Activated CD8-positive, alpha-beta T cell treated with anti-CD3 and anti-CD28 coated beads for 36 hours (primary cell): ENCODE data around the gene MGST1. TPM values are rescaled to one million over a fixed set of nuclear protein-coding genes. Genes with fewer than 3 reads are reported as not detected.
"Not testable (repeated sequence)": the region's sequence is repeated elsewhere in the genome, so short reads cannot be mapped to it uniquely, and the experiment has no call there.

Experiments
- ATAC-seq: fragments of 200-7000 bp; cut with Tn5 transposase; one replicate; pipeline ENCODE4 v1.10.0; 2021; ENCODE audit warnings: mild to moderate bottlenecking, moderate library complexity
- CTCF ChIA-PET: fragments of 350-600 bp; sonication (Branson Sonifier 250); formaldehyde crosslinking; loops from one replicate; lab custom pipeline; 2021; ENCODE audit warnings: antibody characterized with exemption; lab: Charles Lee
- POLR2A ChIA-PET: fragments of 350-600 bp; sonication (Branson Sonifier 250); formaldehyde crosslinking; loops from one replicate; lab custom pipeline; 2021; ENCODE audit warnings: antibody characterized with exemption; lab: Charles Lee
- DNase-seq: peaks from one replicate; pipeline ENCODE4 v3.0.0-alpha.2; 2020
- H3K27ac Mint-ChIP-seq: one replicate; pipeline ENCODE4 v1.8.0; 2021; ENCODE audit warnings: mild to moderate bottlenecking, mixed read lengths
- H3K27me3 Mint-ChIP-seq: one replicate; pipeline ENCODE4 v1.8.0; 2021; ENCODE audit warnings: mixed read lengths
- H3K36me3 Mint-ChIP-seq: one replicate; pipeline ENCODE4 v1.8.0; 2021; ENCODE audit warnings: low read depth, mixed read lengths
- H3K4me1 Mint-ChIP-seq: one replicate; pipeline ENCODE4 v1.8.0; 2021; ENCODE audit warnings: low read depth, mixed read lengths
- H3K4me3 Mint-ChIP-seq: one replicate; pipeline ENCODE4 v1.8.0; 2021; ENCODE audit warnings: mild to moderate bottlenecking, moderate library complexity, mixed read lengths
- H3K9me3 Mint-ChIP-seq: one replicate; pipeline ENCODE4 v1.8.0; 2021; ENCODE audit warnings: mixed read lengths
- CTCF ChIP-seq: fragments of 200-600 bp; IDR thresholded peaks from one replicate; pipeline ENCODE4 v1.8.0; 2022; ENCODE audit warnings: antibody characterized with exemption, mild to moderate bottlenecking
- intact Hi-C: fragments of 100-400 bp; cut with micrococcal nuclease; formaldehyde crosslinking; loops from one replicate; pipeline ENCODE4 v1.10.0; 2022
- total RNA-seq, 2 experiments: library from RNA; stranded (reverse); gene quantifications; one replicate each; pipeline ENCODE4 v1.2.3, GENCODE V29; 2021

Gene MGST1
- total RNA-seq, 2 experiments from 2014 or later, result not detected

- Mint-ChIP-seq H3K4me3 (no peak overlapping the region), H3K9me3 (peaks cover 2% of the 10 kb centered on the region), H3K27me3 (no peaks in the 10 kb centered on the region), H3K36me3 (no peaks in the 10 kb centered on the region), H3K27ac (no peak overlapping the region), H3K4me1 (no peaks in the 10 kb centered on the region)
- DNase-seq (peak; percentile 48), ATAC-seq (no peak)
- ChIA-PET POLR2A (no interaction called here), CTCF (interaction anchor here (0.8 kb wide), 1 partner anchor 8 kb away, joined by 3 read pairs; no protein-coding TSS in a partner anchor)
- TF ChIP-seq CTCF, result peak; percentile 52
- intact Hi-C loops, result no loop called here
These were observed 12.4 kb downstream of the MGST1 start for GRCh38 chr12:16359512-16360491.

- ChIA-PET POLR2A (no interaction called here), CTCF (no interaction called here)
- ATAC-seq (no peak), DNase-seq (no peak)
- Mint-ChIP-seq H3K36me3 (no peaks in the 10 kb centered on the region), H3K27me3 (no peaks in the 10 kb centered on the region), H3K9me3 (peaks cover 2% of the 10 kb centered on the region), H3K4me3 (no peak overlapping the region), H3K27ac (no peak overlapping the region), H3K4me1 (no peaks in the 10 kb centered on the region)
- intact Hi-C loops, result no loop called here
- TF ChIP-seq CTCF, result no peak
These were observed 13.8 kb downstream of the MGST1 start for GRCh38 chr12:16361142-16361783.

DNA sequence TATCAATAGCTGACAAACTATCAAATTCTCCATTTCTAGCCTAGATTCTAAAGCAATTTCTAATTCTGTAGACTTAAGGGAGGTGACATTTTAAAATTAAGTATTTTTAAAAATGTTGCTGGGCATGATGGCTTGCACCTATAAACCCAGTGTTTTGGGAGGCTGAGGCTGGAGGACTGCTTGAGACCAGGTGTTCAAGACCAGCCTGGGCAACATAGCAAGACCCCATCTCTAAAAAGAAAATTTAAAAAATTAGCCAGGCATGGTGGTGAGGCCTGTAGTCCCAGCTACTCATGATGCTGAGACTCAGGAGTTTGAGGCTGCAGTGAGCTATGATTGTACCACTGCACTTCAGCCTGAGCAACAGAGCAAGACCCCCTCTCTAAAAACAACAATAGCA is 15.1 kb downstream of the MGST1 start:
- ChIA-PET CTCF (no interaction called here), POLR2A (no interaction called here)
- DNase-seq (no peak), ATAC-seq (no peak)
- Mint-ChIP-seq H3K36me3 (no peaks in the 10 kb centered on the region), H3K27ac (no peak overlapping the region), H3K27me3 (no peaks in the 10 kb centered on the region), H3K4me1 (no peaks in the 10 kb centered on the region), H3K9me3 (peaks cover 2% of the 10 kb centered on the region), H3K4me3 (no peak overlapping the region)
- intact Hi-C loops, result no loop called here
- no peak for TF ChIP-seq CTCF

DNA sequence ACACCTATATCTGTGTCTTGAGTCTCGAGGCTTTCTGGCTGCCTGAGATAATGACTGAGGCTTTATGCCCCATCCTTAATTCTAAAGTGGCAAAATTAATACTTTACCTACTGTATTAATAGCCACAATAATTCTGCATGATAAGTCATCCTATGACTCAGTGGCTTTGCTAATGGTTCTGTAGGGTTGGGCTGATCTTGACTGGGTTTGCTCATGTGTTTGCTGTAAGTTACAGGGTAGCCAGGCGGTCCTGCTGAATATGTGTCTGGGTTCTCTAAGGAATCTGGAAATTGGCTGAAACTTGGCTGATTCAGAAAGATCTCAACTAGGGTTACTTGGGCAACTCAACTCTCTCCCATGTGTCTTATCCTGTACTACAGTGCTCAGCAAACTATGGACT is 21.7 kb downstream of the MGST1 start:
- CTCF ChIA-PET, result no interaction called here
- TF ChIP-seq CTCF, result no peak
- intact Hi-C loops, result no loop called here
- Mint-ChIP-seq H3K4me1 (no peaks in the 10 kb centered on the region), H3K4me3 (no peak overlapping the region), H3K36me3 (no peaks in the 10 kb centered on the region), H3K9me3 (no peaks in the 10 kb centered on the region), H3K27ac (no peak overlapping the region), H3K27me3 (no peaks in the 10 kb centered on the region)
- POLR2A ChIA-PET, result no interaction called here
- ATAC-seq (no peak), DNase-seq (no peak)

DNA sequence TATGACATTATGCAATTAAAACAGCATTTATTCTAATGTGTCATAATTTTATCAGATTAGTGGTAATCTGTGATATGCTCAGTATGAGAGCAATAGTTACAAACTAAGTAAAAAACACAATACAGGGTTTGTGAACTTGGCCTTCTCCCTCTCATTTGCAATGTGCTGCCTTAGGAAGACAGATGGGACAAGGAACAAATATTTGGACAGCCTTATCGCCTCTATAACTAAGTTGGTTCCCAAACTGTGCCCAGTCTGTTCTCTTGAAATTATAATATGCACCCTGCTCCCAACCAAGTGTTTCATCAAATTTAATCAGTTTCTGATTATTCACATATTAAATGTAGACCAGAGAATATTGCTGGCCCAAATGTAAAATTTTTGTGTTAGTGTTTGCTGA is 22.7 kb downstream of the MGST1 start:
- CTCF ChIA-PET, result no interaction called here
- intact Hi-C loops, result no loop called here
- POLR2A ChIA-PET, result no interaction called here

GRCh38 chr12:16382652-16383312 is 35.3 kb downstream of the MGST1 start:
- H3K4me3 Mint-ChIP-seq, H3K27me3 Mint-ChIP-seq, DNase-seq, POLR2A ChIA-PET, H3K36me3 Mint-ChIP-seq, ATAC-seq, H3K4me1 Mint-ChIP-seq, H3K27ac Mint-ChIP-seq, H3K9me3 Mint-ChIP-seq, CTCF ChIA-PET, intact Hi-C loops: not testable (repeated sequence)

More for the DNA sequence above, 22.7 kb downstream of the MGST1 start:
- no peak for TF ChIP-seq CTCF
- Mint-ChIP-seq H3K27me3 (no peaks in the 10 kb centered on the region), H3K36me3 (no peaks in the 10 kb centered on the region), H3K4me1 (no peaks in the 10 kb centered on the region), H3K27ac (no peak overlapping the region), H3K9me3 (no peaks in the 10 kb centered on the region), H3K4me3 (no peak overlapping the region)
- ATAC-seq (no peak), DNase-seq (no peak)
